Esophagus squamous epithelium (tissue), 4 donors: ENCODE measurements around the gene STK24.

Experiments used
- CTCF ChIP-seq, 6 experiments: fragments of 450-650 bp in 4 of 6; fragments of 200-600 bp in 2 of 6; sonication (generic) in 2 of 6; IDR thresholded peaks; one replicate each; pipeline ENCODE4 v1.5.1; 2016 to 2019; ENCODE audit warnings: antibody characterized with exemption in 6 of 6, mild to moderate bottlenecking in 4 of 6, moderate library complexity in 4 of 6
- POLR2A ChIP-seq, 4 donors: fragments of 450-650 bp; IDR thresholded peaks; one replicate each; pipeline ENCODE4 v1.6.1; 2017; ENCODE audit warnings: antibody characterized with exemption in 4 of 4, mild to moderate bottlenecking in 4 of 4, moderate library complexity in 3 of 4

GRCh38 chr13:98510156-98510509 is 66.8 kb downstream of the STK24 start:
- TF ChIP-seq CTCF (IDR thresholded peaks at IDR 0.05) (no peak), POLR2A (IDR thresholded peaks at IDR 0.05) (no peak)
